Loucy (cell line): ENCODE results near the gene LANCL2.

ENCODE experiments used
- H2AFZ ChIP-seq: fragments of 200-600 bp; sonication (generic); 2 replicates; pipeline ENCODE4 v1.6.0; 2016; ENCODE audit warnings: antibody characterized with exemption, mild to moderate bottlenecking, low read length, moderate library complexity
- H3F3A ChIP-seq: fragments of 200-600 bp; 2 replicates; pipeline ENCODE4 v1.6.0; 2016; ENCODE audit warnings: antibody characterized with exemption, low read depth, mild to moderate bottlenecking
- H3K27me3 ChIP-seq: fragments of 200-600 bp; sonication (generic); 2 replicates; pipeline ENCODE4 v1.6.1; 2014; ENCODE audit warnings: low read length, mild to moderate bottlenecking; ENCODE audit not compliant: insufficient read depth, poor library complexity, severe bottlenecking
- H3K36me3 ChIP-seq: fragments of 200-600 bp; sonication (generic); 2 replicates; pipeline ENCODE4 v1.6.1; 2016; ENCODE audit warnings: low read length; ENCODE audit not compliant: insufficient read depth
- H3K4me1 ChIP-seq: fragments of 200-600 bp; sonication (generic); 2 replicates; pipeline ENCODE4 v1.5.1; 2014; ENCODE audit warnings: low read length, mild to moderate bottlenecking; ENCODE audit not compliant: insufficient read depth, poor library complexity, severe bottlenecking
- H3K4me2 ChIP-seq: fragments of 200-600 bp; sonication (generic); 2 replicates; pipeline ENCODE4 v1.6.0; 2014; ENCODE audit warnings: antibody characterized with exemption, low read length, low read depth, mild to moderate bottlenecking; ENCODE audit not compliant: poor library complexity, severe bottlenecking
- H3K4me3 ChIP-seq: fragments of 200-600 bp; sonication (generic); 2 replicates; pipeline ENCODE4 v1.5.1; 2014; ENCODE audit warnings: low read length, mild to moderate bottlenecking, mixed read lengths; ENCODE audit not compliant: poor library complexity, severe bottlenecking
- H3K79me2 ChIP-seq: fragments of 200-600 bp; sonication (generic); 2 replicates; pipeline ENCODE4 v1.6.1; 2014; ENCODE audit warnings: low read length; ENCODE audit not compliant: insufficient read depth
- H3K9ac ChIP-seq: fragments of 200-600 bp; sonication (generic); 2 replicates; pipeline ENCODE4 v1.6.0; 2014; ENCODE audit warnings: mild to moderate bottlenecking, low read depth, low read length, moderate library complexity; ENCODE audit not compliant: poor library complexity, severe bottlenecking
- H3K9me2 ChIP-seq: fragments of 200-600 bp; sonication (generic); replicated peaks from 2 replicates; pipeline ENCODE4 v1.6.1; 2016; ENCODE audit warnings: low read depth, low read length, mixed read lengths
- H3K9me3 ChIP-seq: fragments of 200-600 bp; sonication (generic); 2 replicates; pipeline ENCODE4 v1.6.1; 2014; ENCODE audit warnings: mild to moderate bottlenecking, antibody characterized with exemption, low read length, low read depth; ENCODE audit not compliant: insufficient read depth
- H4K20me1 ChIP-seq: fragments of 200-600 bp; sonication (generic); 2 replicates; pipeline ENCODE4 v1.6.0; 2014; ENCODE audit warnings: antibody characterized with exemption, low read length, mild to moderate bottlenecking; ENCODE audit not compliant: insufficient read depth, poor library complexity, severe bottlenecking
- CTCF ChIP-seq: fragments of 200-600 bp; sonication (generic); conservative IDR thresholded peaks from 2 replicates; pipeline ENCODE4 v1.5.1; 2014; ENCODE audit warnings: mild to moderate bottlenecking, antibody characterized with exemption, low read length
- EZH2phosphoT487 ChIP-seq: fragments of 200-600 bp; IDR thresholded peaks from 2 replicates; pipeline ENCODE4 v1.6.1; 2018; ENCODE audit warnings: antibody characterized with exemption, mild to moderate bottlenecking, moderate library complexity, borderline replicate concordance

The LANCL2 gene

GRCh38 chr7:55437375-55437774, 72.2 kb downstream of the LANCL2 start:
- TF ChIP-seq EZH2phosphoT487 = no peak
- no peak for TF ChIP-seq CTCF

GRCh38 chr7:55438085-55438756, 73.1 kb downstream of the LANCL2 start:
- H4K20me1 ChIP-seq = no peaks in the 10 kb centered on the region
- H3K9me2 ChIP-seq = no peaks in the 10 kb centered on the region
- H3K36me3 ChIP-seq = no peaks in the 10 kb centered on the region
- H3K4me1 ChIP-seq = no peaks in the 10 kb centered on the region
- no peaks in the 10 kb centered on the region for H3K9me3 ChIP-seq
- no peak overlapping the region for H3K4me2 ChIP-seq
- H3K79me2 ChIP-seq = no peaks in the 10 kb centered on the region
- no peak overlapping the region for H3K9ac ChIP-seq
- no peaks in the 10 kb centered on the region for H3K27me3 ChIP-seq
- H2AFZ ChIP-seq = no peak overlapping the region
- no peak overlapping the region for H3K4me3 ChIP-seq
- TF ChIP-seq EZH2phosphoT487 = no peak
- TF ChIP-seq CTCF = no peak
- H3F3A ChIP-seq = no peaks in the 10 kb centered on the region

More at GRCh38 chr7:55437375-55437774, 72.2 kb downstream of the LANCL2 start:
- Histone ChIP-seq H3K9ac (no peak overlapping the region), H3K4me2 (no peak overlapping the region), H3K27me3 (no peaks in the 10 kb centered on the region), H4K20me1 (no peaks in the 10 kb centered on the region), H3K9me2 (no peaks in the 10 kb centered on the region), H3K36me3 (no peaks in the 10 kb centered on the region), H3F3A (no peaks in the 10 kb centered on the region), H3K79me2 (no peaks in the 10 kb centered on the region), H2AFZ (no peak overlapping the region), H3K4me1 (no peaks in the 10 kb centered on the region), H3K9me3 (no peaks in the 10 kb centered on the region), H3K4me3 (no peak overlapping the region)

GRCh38 chr7:55438757-55439525, 73.8 kb downstream of the LANCL2 start:
- no peaks in the 10 kb centered on the region for H3K27me3 ChIP-seq
- H3K9ac ChIP-seq = no peak overlapping the region
- no peaks in the 10 kb centered on the region for H3K9me3 ChIP-seq
- no peaks in the 10 kb centered on the region for H3K9me2 ChIP-seq
- no peak overlapping the region for H3K4me2 ChIP-seq
- TF ChIP-seq EZH2phosphoT487 (no peak), CTCF (no peak)
- H4K20me1 ChIP-seq = no peaks in the 10 kb centered on the region
- H3K4me1 ChIP-seq = no peaks in the 10 kb centered on the region
- no peaks in the 10 kb centered on the region for H3K79me2 ChIP-seq
- no peak overlapping the region for H3K4me3 ChIP-seq
- no peak overlapping the region for H2AFZ ChIP-seq
- no peaks in the 10 kb centered on the region for H3F3A ChIP-seq
- no peaks in the 10 kb centered on the region for H3K36me3 ChIP-seq
